ENCODE measurements around the gene DGKD. TPM values are rescaled to one million over a fixed set of nuclear protein-coding genes. Genes with fewer than 3 reads are reported as not detected.

DGKD gene
- polyA plus RNA-seq, 1 experiment: 10.8 TPM

GRCh38 chr2:233437439-233437955, 83.2 kb downstream of the DGKD start:
- no peak overlapping the region for H3K4me3 ChIP-seq (ENCODE audit: low read depth, low read length)
- DNase-seq (ENCODE audit: low read depth, low spot score): no peak
- ChIA-PET CTCF (interaction anchor here (3.1 kb wide), 1 partner anchor 11 kb away, joined by 12 read pairs; no protein-coding TSS in a partner anchor), POLR2A (no interaction called here)
- H3K27ac ChIP-seq (ENCODE audit: low read depth, low read length): no peak overlapping the region
- no peaks in the 10 kb centered on the region for H3K27me3 ChIP-seq (ENCODE audit: control insufficient read depth, insufficient read depth, low read length)
- no peak for TF ChIP-seq CTCF (IDR thresholded peaks at IDR 0.05; ENCODE audit: low read depth, low read length)
- no peaks in the 10 kb centered on the region; the same call in 1 of the 2 replicates for H3K9me3 ChIP-seq (ENCODE audit: control insufficient read depth, insufficient read depth, low read length)

GRCh38 chr2:233438573-233439147, 84.4 kb downstream of the DGKD start:
- H3K4me3 ChIP-seq (ENCODE audit: low read depth, low read length): no peak overlapping the region
- H3K9me3 ChIP-seq (ENCODE audit: control insufficient read depth, insufficient read depth, low read length): no peaks in the 10 kb centered on the region; the same call in 1 of the 2 replicates
- no peak overlapping the region for H3K27ac ChIP-seq (ENCODE audit: low read depth, low read length)
- ChIA-PET POLR2A (no interaction called here), CTCF (interaction anchor here (3.1 to 3.5 kb wide), 2 partner anchors 10 to 35 kb away, joined by 12 to 14 read pairs; no protein-coding TSS in a partner anchor)
- no peak for TF ChIP-seq CTCF (IDR thresholded peaks at IDR 0.05; ENCODE audit: low read depth, low read length)
- no peak for DNase-seq (ENCODE audit: low read depth, low spot score)
- H3K27me3 ChIP-seq (ENCODE audit: control insufficient read depth, insufficient read depth, low read length): no peaks in the 10 kb centered on the region

GRCh38 chr2:233439191-233439590, 84.9 kb downstream of the DGKD start:
- CTCF ChIA-PET: interaction anchor here (1.0 to 3.5 kb wide), 2 partner anchors 9 to 35 kb away, joined by 3 to 14 read pairs; no protein-coding TSS in a partner anchor
- no peak for DNase-seq (ENCODE audit: low read depth, low spot score)

GRCh38 chr2:233440314-233440713, 86.0 kb downstream of the DGKD start:
- no peak for DNase-seq (ENCODE audit: low read depth, low spot score)
- ChIA-PET CTCF (interaction anchor here (0.5 to 3.5 kb wide), 3 partner anchors 9 to 52 kb away, joined by 3 to 14 read pairs (median 5); no protein-coding TSS in a partner anchor), POLR2A (no interaction called here)
- no peak overlapping the region for H3K27ac ChIP-seq (ENCODE audit: low read depth, low read length)
- TF ChIP-seq CTCF (IDR thresholded peaks at IDR 0.05; ENCODE audit: low read depth, low read length): no peak
- H3K4me3 ChIP-seq (ENCODE audit: low read depth, low read length): no peak overlapping the region
- no peaks in the 10 kb centered on the region; the same call in 1 of the 2 replicates for H3K9me3 ChIP-seq (ENCODE audit: control insufficient read depth, insufficient read depth, low read length)
- no peaks in the 10 kb centered on the region for H3K27me3 ChIP-seq (ENCODE audit: control insufficient read depth, insufficient read depth, low read length)

More at GRCh38 chr2:233439191-233439590, 84.9 kb downstream of the DGKD start:
- Histone ChIP-seq H3K27me3 (ENCODE audit: control insufficient read depth, insufficient read depth, low read length) (no peaks in the 10 kb centered on the region), H3K9me3 (ENCODE audit: control insufficient read depth, insufficient read depth, low read length) (no peaks in the 10 kb centered on the region; the same call in 1 of the 2 replicates), H3K27ac (ENCODE audit: low read depth, low read length) (no peak overlapping the region), H3K4me3 (ENCODE audit: low read depth, low read length) (no peak overlapping the region)
- no peak for TF ChIP-seq CTCF (IDR thresholded peaks at IDR 0.05; ENCODE audit: low read depth, low read length)
- POLR2A ChIA-PET: no interaction called here

- no peak for TF ChIP-seq CTCF (IDR thresholded peaks at IDR 0.05; ENCODE audit: low read depth, low read length)
- POLR2A ChIA-PET: no interaction called here
- CTCF ChIA-PET: interaction anchor here (0.5 to 3.5 kb wide), 3 partner anchors 8 to 52 kb away, joined by 3 to 14 read pairs (median 5); no protein-coding TSS in a partner anchor
- Histone ChIP-seq H3K27me3 (ENCODE audit: control insufficient read depth, insufficient read depth, low read length) (no peaks in the 10 kb centered on the region), H3K27ac (ENCODE audit: low read depth, low read length) (no peak overlapping the region), H3K9me3 (ENCODE audit: control insufficient read depth, insufficient read depth, low read length) (no peaks in the 10 kb centered on the region; the same call in 1 of the 2 replicates), H3K4me3 (ENCODE audit: low read depth, low read length) (no peak overlapping the region)
- no peak for DNase-seq (ENCODE audit: low read depth, low spot score)
Observed at GRCh38 chr2:233440714-233441113, 86.4 kb downstream of the DGKD start.

All from AG04450 (cell line).